Panc1 (cell line): ENCODE measurements around the gene C12orf43. TPM values are rescaled to one million over a fixed set of nuclear protein-coding genes. Genes with fewer than 3 reads are reported as not detected.

Experiments
- ATAC-seq: fragments of 200-7000 bp; cut with Tn5 transposase; 2 replicates; pipeline ENCODE4 v1.9.1; 2020; ENCODE audit warnings: mild to moderate bottlenecking, moderate library complexity
- BruUV-seq: library from RNA; stranded (reverse); fragments of 400-500 nt; replicated peaks from 2 replicates; lab custom pipeline; 2021; lab: Mats Ljungman, UMichigan
- CTCF ChIA-PET: fragments of 300-600 bp; sonication (Branson Sonifier 250); formaldehyde crosslinking; loops from one replicate; lab custom pipeline; 2022; ENCODE audit warnings: antibody characterized with exemption; lab: Charles Lee
- POLR2A ChIA-PET: fragments of 300-600 bp; sonication (Branson Sonifier 250); formaldehyde crosslinking; loops from one replicate; lab custom pipeline; 2022; ENCODE audit warnings: antibody characterized with exemption; lab: Charles Lee
- DNase-seq: peaks from one replicate; pipeline ENCODE4 v3.0.0-alpha.2; 2010; ENCODE audit warnings: low read depth, low spot score
- H3K27ac ChIP-seq: 2 replicates; pipeline ENCODE4 v1.5.1; 2011; ENCODE audit warnings: mild to moderate bottlenecking, low read length, inconsistent platforms
- H3K27me3 ChIP-seq: fragments of 200-500 bp; sonication (Bioruptor generic); 2 replicates; pipeline ENCODE4 v1.6.0; 2014; ENCODE audit warnings: low read length, inconsistent platforms; ENCODE audit not compliant: control insufficient read depth, insufficient read depth
- H3K36me3 ChIP-seq: fragments of 200-500 bp; sonication (Bioruptor generic); 2 replicates; pipeline ENCODE4 v1.5.1; 2014; ENCODE audit warnings: inconsistent platforms, mild to moderate bottlenecking, low read length, moderate library complexity; ENCODE audit not compliant: control insufficient read depth, insufficient read depth
- H3K4me1 ChIP-seq: 2 replicates; pipeline ENCODE4 v1.5.1; 2011; ENCODE audit warnings: inconsistent platforms, mild to moderate bottlenecking, low read length, moderate library complexity; ENCODE audit not compliant: control insufficient read depth, insufficient read depth
- H3K4me3 ChIP-seq, 2 experiments: 2 replicates each; pipeline ENCODE4 v1.5.1; 2011 to 2012; ENCODE audit warnings: low read depth in 2 of 2, low read length in 2 of 2, mild to moderate bottlenecking in 2 of 2, inconsistent platforms in 1 of 2, moderate library complexity in 1 of 2
- H3K9me3 ChIP-seq: fragments of 200-500 bp; sonication (Bioruptor generic); 2 replicates; pipeline ENCODE4 v1.5.1; 2014; ENCODE audit warnings: low read depth, mild to moderate bottlenecking, inconsistent platforms, low read length, moderate library complexity; ENCODE audit not compliant: control insufficient read depth, insufficient read depth
- POLR2AphosphoS5 ChIP-seq: IDR thresholded peaks from 2 replicates; pipeline ENCODE4 v1.6.1; 2012; ENCODE audit warnings: mild to moderate bottlenecking, low read depth, low read length, moderate library complexity
- SIN3A ChIP-seq: IDR thresholded peaks from 2 replicates; pipeline ENCODE4 v1.6.1; 2012; ENCODE audit warnings: low read depth, mild to moderate bottlenecking, low read length, moderate library complexity, borderline replicate concordance; ENCODE audit not compliant: insufficient read depth
- TCF7L2 ChIP-seq: IDR thresholded peaks from 2 replicates; pipeline ENCODE4 v1.6.1; 2011; ENCODE audit warnings: mild to moderate bottlenecking, low read depth, low read length, inconsistent platforms
- in situ Hi-C: cut with HindIII; loops from 2 replicates; pipeline ENCODE4 v1.10.0; 2016; ENCODE audit warnings: low sequenced_read_pairs, low pct_unique_long_range_greater_than_20kb
- intact Hi-C: fragments of 100-400 bp; cut with micrococcal nuclease; formaldehyde crosslinking; loops from one replicate; pipeline ENCODE4 v1.10.0; 2022; ENCODE audit not compliant: unreplicated experiment
- total RNA-seq: library from RNA; stranded (reverse); gene quantifications from one replicate; pipeline ENCODE4 v1.2.1, GENCODE V29; 2021; ENCODE audit not compliant: unreplicated experiment
- TF ChIP-seq, protein P1 (sequence below), 2 experiments: IDR thresholded peaks; 2 replicates each; pipeline ENCODE4 v1.6.1; 2011 to 2012; ENCODE audit warnings: low read depth in 2 of 2, control low read depth in 1 of 2, low read length in 1 of 2, mild to moderate bottlenecking in 1 of 2, moderate library complexity in 1 of 2; ENCODE audit not compliant: insufficient read depth in 1 of 2
- TF ChIP-seq, protein P2 (sequence below): fragments of 450-650 bp; IDR thresholded peaks from 2 replicates; pipeline ENCODE4 v1.5.1; 2017; ENCODE audit warnings: mild to moderate bottlenecking

Gene C12orf43
- total RNA-seq, 1 experiment from 2014 or later, result 20.7 TPM

DNA sequence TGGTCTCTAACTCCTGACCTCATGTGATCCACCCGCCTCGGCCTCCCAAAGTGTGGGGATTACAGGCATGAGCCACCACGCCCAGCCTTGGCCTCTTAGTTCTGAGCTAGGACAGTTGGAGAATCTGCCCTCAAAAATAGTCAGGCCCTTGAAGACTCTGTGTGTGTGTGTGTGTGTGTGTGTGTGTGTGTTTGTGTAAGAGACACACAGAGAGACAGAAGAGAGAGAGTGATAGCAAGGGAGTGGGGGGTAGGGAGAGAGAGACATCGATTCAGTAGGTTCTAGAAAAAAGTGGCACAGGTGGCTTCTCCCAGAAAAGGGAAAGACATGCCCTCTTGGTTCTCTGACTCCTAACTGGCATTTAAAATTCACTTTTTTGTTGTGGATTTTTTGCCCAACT is 32.5 kb downstream of the C12orf43 start:
- no peak overlapping the region for H3K4me3 ChIP-seq
- H3K9me3 ChIP-seq, result no peaks in the 10 kb centered on the region
- no peak overlapping the region for H3K27ac ChIP-seq
- peaks cover 9% of the 10 kb centered on the region for H3K4me1 ChIP-seq
- no peak for DNase-seq
- intact Hi-C loops (no loop called here), in situ Hi-C loops (no loop called here)
- CTCF ChIA-PET, result interaction anchor here (1.6 kb wide), 1 partner anchor 11 kb away, joined by 3 read pairs; no protein-coding TSS in a partner anchor
- no peak for ATAC-seq
- BruUV-seq, result no TSS peak
- H3K27me3 ChIP-seq, result no peaks in the 10 kb centered on the region
- no peaks in the 10 kb centered on the region for H3K36me3 ChIP-seq
- TF ChIP-seq, protein P1, sequence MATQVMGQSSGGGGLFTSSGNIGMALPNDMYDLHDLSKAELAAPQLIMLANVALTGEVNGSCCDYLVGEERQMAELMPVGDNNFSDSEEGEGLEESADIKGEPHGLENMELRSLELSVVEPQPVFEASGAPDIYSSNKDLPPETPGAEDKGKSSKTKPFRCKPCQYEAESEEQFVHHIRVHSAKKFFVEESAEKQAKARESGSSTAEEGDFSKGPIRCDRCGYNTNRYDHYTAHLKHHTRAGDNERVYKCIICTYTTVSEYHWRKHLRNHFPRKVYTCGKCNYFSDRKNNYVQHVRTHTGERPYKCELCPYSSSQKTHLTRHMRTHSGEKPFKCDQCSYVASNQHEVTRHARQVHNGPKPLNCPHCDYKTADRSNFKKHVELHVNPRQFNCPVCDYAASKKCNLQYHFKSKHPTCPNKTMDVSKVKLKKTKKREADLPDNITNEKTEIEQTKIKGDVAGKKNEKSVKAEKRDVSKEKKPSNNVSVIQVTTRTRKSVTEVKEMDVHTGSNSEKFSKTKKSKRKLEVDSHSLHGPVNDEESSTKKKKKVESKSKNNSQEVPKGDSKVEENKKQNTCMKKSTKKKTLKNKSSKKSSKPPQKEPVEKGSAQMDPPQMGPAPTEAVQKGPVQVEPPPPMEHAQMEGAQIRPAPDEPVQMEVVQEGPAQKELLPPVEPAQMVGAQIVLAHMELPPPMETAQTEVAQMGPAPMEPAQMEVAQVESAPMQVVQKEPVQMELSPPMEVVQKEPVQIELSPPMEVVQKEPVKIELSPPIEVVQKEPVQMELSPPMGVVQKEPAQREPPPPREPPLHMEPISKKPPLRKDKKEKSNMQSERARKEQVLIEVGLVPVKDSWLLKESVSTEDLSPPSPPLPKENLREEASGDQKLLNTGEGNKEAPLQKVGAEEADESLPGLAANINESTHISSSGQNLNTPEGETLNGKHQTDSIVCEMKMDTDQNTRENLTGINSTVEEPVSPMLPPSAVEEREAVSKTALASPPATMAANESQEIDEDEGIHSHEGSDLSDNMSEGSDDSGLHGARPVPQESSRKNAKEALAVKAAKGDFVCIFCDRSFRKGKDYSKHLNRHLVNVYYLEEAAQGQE (IDR thresholded peaks at IDR 0.05; ENCODE audit: insufficient read depth in 1 of 2, low read depth in 2 of 2, low read length in 1 of 2), result no peak
- TF ChIP-seq, protein P2, sequence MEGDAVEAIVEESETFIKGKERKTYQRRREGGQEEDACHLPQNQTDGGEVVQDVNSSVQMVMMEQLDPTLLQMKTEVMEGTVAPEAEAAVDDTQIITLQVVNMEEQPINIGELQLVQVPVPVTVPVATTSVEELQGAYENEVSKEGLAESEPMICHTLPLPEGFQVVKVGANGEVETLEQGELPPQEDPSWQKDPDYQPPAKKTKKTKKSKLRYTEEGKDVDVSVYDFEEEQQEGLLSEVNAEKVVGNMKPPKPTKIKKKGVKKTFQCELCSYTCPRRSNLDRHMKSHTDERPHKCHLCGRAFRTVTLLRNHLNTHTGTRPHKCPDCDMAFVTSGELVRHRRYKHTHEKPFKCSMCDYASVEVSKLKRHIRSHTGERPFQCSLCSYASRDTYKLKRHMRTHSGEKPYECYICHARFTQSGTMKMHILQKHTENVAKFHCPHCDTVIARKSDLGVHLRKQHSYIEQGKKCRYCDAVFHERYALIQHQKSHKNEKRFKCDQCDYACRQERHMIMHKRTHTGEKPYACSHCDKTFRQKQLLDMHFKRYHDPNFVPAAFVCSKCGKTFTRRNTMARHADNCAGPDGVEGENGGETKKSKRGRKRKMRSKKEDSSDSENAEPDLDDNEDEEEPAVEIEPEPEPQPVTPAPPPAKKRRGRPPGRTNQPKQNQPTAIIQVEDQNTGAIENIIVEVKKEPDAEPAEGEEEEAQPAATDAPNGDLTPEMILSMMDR, result no peak
- no peak for TF ChIP-seq TCF7L2
- TF ChIP-seq POLR2AphosphoS5, result no peak
- no peak for TF ChIP-seq SIN3A
- POLR2A ChIA-PET, result interaction anchor here (0.6 kb wide), 1 partner anchor 76 kb away, joined by 6 read pairs; no protein-coding TSS in a partner anchor

DNA sequence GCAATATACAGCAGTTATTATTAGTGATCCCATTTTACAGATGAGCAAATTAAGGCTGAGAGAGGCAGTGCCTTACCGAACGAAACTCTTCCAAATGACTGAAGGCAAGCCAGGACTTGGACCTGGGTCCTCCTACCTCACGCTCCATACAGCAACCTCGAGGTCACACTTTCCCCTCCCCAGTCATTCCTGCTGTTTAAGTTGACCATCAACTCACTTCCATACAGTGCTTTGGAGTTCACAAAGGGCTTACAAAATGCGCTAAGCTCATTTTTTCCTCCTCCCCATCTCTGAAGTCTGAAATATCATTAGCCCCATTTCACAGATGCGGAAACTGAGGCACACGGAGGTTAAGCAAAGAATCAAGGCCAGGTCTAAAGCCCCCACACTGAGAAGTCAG is 33.6 kb downstream of the C12orf43 start:
- Histone ChIP-seq H3K9me3 (no peaks in the 10 kb centered on the region), H3K27me3 (no peaks in the 10 kb centered on the region), H3K27ac (no peak overlapping the region), H3K4me1 (peaks cover 19% of the 10 kb centered on the region), H3K4me3 (no peak overlapping the region), H3K36me3 (no peaks in the 10 kb centered on the region)
- ChIA-PET POLR2A (no interaction called here), CTCF (interaction anchor here (0.5 to 0.6 kb wide), 2 partner anchors 47 to 546 kb away, joined by 5 to 18 read pairs; no protein-coding TSS in a partner anchor)
- no peak for DNase-seq
- no TSS peak for BruUV-seq
- TF ChIP-seq TCF7L2 (no peak), POLR2AphosphoS5 (no peak), SIN3A (no peak)
- TF ChIP-seq, protein P2, result no peak
- TF ChIP-seq, protein P1 (IDR thresholded peaks at IDR 0.05; ENCODE audit: insufficient read depth in 1 of 2, low read depth in 2 of 2, low read length in 1 of 2), result no peak
- in situ Hi-C loops, result no loop called here
- no peak for ATAC-seq
- intact Hi-C loops, result no loop called here
